ENCODE measurements around the gene PCDHGA12.

GRCh38 chr5:141427783-141428426, 2.4 kb upstream of the PCDHGA12 start:
- no peak for TF ChIP-seq CTCF (conservative IDR thresholded peaks at IDR 0.05; ENCODE audit: low read length)
- no peak for TF ChIP-seq EZH2phosphoT487 (IDR thresholded peaks at IDR 0.05; ENCODE audit: borderline replicate concordance)
